ENCODE measurements around the gene CEND1. TPM values are rescaled to one million over a fixed set of nuclear protein-coding genes. Genes with fewer than 3 reads are reported as not detected.
A peak's percentile ranks its signal among the peaks of the same experiment; 100 is the strongest.

CEND1 gene
- total RNA-seq, 1 experiment from 2014 or later, result 0.81 TPM

DNA sequence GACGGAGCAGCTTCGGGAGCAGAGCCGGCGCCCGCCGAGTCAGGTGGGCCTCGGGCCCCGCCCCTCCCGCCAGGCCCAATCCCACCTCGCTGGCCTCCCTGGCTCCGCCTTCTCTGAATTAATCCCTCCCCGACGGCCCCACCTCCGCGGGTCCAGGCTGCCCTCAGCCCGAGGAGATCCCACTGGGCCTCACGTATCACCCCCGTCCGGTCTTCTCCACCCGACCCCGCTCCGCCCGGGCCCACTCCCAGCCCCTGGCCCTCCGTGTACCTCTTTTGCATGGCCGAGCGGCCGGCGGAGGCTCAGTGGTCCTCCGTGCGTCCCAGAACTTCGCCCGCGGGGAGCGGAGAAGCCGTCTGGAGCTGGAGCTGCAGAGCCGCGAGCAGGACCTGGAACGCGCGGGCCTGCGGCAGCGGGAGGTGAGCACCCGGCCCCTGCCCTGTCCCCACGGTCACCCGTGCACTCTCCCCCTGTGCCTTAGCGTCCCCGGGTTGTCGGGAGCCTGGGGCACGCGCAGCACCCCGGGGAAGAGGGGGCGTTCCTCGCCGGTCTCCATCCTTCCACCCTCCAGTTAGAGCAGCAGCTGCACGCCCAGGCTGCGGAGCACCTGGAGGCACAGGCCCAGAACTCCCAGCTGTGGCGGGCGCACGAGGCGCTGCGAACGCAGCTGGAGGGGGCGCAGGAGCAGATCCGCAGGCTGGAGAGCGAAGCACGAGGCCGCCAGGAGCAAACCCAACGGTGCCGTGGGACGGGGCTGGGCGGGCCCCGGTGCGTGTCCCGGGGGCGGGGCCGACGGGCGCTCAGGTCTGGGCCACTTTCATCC, 40.6 kb upstream of the CEND1 start:
- Mint-ChIP-seq H3K9me3 (no peaks in the 10 kb centered on the region), H3K27ac (no peak overlapping the region), H3K4me1 (peaks cover 36 to 46% of the 10 kb centered on the region in 2 experiments), H3K27me3 (ENCODE audit: low read depth) (peaks cover 34% of the 10 kb centered on the region), H3K36me3 (ENCODE audit: insufficient read depth in 1 of 3, low read depth in 3 of 3) (peaks cover 0 to 4% (median 2%) of the 10 kb centered on the region in 3 experiments; a peak in 3 of 7 replicates), H3K4me3 (peak overlapping the region; percentile 64 to 80)
- Histone ChIP-seq H3K23me2 (ENCODE audit: insufficient read length, low read depth, low read length, poor library complexity, severe bottlenecking) (peaks cover 32% of the 10 kb centered on the region), H2BK120ac (ENCODE audit: low read depth, low read length, poor library complexity, severe bottlenecking) (no peak overlapping the region), H3K4me2 (ENCODE audit: insufficient read depth, insufficient read length, low read length) (peak overlapping the region; percentile 56), H3K4ac (ENCODE audit: low read depth, low read length) (no peak overlapping the region), H4K20me1 (ENCODE audit: control insufficient read depth, insufficient read depth, insufficient read length) (no peaks in the 10 kb centered on the region), H2AK5ac (ENCODE audit: insufficient read length, low read length) (no peak overlapping the region), H3K14ac (ENCODE audit: insufficient read depth, low read length) (no peak overlapping the region), H3T11ph (ENCODE audit: low read length) (no peak overlapping the region), H3K27ac (ENCODE audit: insufficient read length, low read depth, low read length) (no peak overlapping the region), H2BK12ac (ENCODE audit: insufficient read length, low read depth, low read length) (no peak overlapping the region), H4K8ac (replicated peaks; ENCODE audit: insufficient read length, low read depth, low read length) (no peak overlapping the region), H4K5ac (ENCODE audit: insufficient read length, low read depth, low read length) (no peak overlapping the region), H3K9ac (ENCODE audit: extremely low read depth, insufficient read length, low read length) (no peak overlapping the region), H3K56ac (ENCODE audit: insufficient read length, low read depth, low read length) (no peak overlapping the region), H3K9me3 (ENCODE audit: control insufficient read depth, low read depth, low read length) (no peaks in the 10 kb centered on the region), H3K79me2 (ENCODE audit: insufficient read depth, low read length) (no peaks in the 10 kb centered on the region), H3K23ac (ENCODE audit: insufficient read length, low read depth, low read length) (no peak overlapping the region), H4K91ac (ENCODE audit: insufficient read length, low read depth, low read length) (no peak overlapping the region), H3K4me1 (ENCODE audit: insufficient read depth, low read length) (no peaks in the 10 kb centered on the region; the same call in 1 of the 2 replicates), H3K27me3 (ENCODE audit: insufficient read depth, low read length) (peaks cover 9% of the 10 kb centered on the region; the same call in 1 of the 2 replicates), H2BK5ac (ENCODE audit: insufficient read length, low read length) (no peak overlapping the region), H2AFZ (ENCODE audit: low read length) (no peak overlapping the region), H2BK20ac (ENCODE audit: low read depth, low read length, poor library complexity, severe bottlenecking) (no peak overlapping the region), H3K18ac (ENCODE audit: insufficient read length, low read depth, low read length) (no peak overlapping the region), H3K79me1 (ENCODE audit: insufficient read depth, low read depth, low read length, poor library complexity, severe bottlenecking) (no peaks in the 10 kb centered on the region), H2BK15ac (ENCODE audit: low read depth, low read length) (no peak overlapping the region)
- TF ChIP-seq, protein P1, sequence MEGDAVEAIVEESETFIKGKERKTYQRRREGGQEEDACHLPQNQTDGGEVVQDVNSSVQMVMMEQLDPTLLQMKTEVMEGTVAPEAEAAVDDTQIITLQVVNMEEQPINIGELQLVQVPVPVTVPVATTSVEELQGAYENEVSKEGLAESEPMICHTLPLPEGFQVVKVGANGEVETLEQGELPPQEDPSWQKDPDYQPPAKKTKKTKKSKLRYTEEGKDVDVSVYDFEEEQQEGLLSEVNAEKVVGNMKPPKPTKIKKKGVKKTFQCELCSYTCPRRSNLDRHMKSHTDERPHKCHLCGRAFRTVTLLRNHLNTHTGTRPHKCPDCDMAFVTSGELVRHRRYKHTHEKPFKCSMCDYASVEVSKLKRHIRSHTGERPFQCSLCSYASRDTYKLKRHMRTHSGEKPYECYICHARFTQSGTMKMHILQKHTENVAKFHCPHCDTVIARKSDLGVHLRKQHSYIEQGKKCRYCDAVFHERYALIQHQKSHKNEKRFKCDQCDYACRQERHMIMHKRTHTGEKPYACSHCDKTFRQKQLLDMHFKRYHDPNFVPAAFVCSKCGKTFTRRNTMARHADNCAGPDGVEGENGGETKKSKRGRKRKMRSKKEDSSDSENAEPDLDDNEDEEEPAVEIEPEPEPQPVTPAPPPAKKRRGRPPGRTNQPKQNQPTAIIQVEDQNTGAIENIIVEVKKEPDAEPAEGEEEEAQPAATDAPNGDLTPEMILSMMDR (conservative IDR thresholded peaks at IDR 0.05), result no peak
- no CpG with 5 or more reads among the region's 78 CpGs for WGBS (ENCODE audit: extremely low coverage, insufficient read length, low lambda C conversion rate)
- peak; percentile 92 for DNase-seq

All from H9 (cell line).